Prostate gland (tissue), 2 donors: ENCODE measurements around the gene ARHGEF28.

Experiments
- POLR2A ChIP-seq: fragments of 450-650 bp; IDR thresholded peaks from one replicate; pipeline ENCODE4 v1.6.1; 2016; ENCODE audit warnings: antibody characterized with exemption, mild to moderate bottlenecking
- TF ChIP-seq, protein P1 (sequence below), 4 experiments: fragments of 200-600 bp in 2 of 4; fragments of 450-650 bp in 2 of 4; sonication (generic) in 2 of 4; IDR thresholded peaks; 1 replicate in 3 of 4; 2 replicates in 1 of 4; pipeline ENCODE4 v1.5.1; 2016 to 2019; ENCODE audit warnings: antibody characterized with exemption in 4 of 4, mild to moderate bottlenecking in 2 of 4, moderate library complexity in 2 of 4

- TF ChIP-seq POLR2A: no peak
- TF ChIP-seq, protein P1, sequence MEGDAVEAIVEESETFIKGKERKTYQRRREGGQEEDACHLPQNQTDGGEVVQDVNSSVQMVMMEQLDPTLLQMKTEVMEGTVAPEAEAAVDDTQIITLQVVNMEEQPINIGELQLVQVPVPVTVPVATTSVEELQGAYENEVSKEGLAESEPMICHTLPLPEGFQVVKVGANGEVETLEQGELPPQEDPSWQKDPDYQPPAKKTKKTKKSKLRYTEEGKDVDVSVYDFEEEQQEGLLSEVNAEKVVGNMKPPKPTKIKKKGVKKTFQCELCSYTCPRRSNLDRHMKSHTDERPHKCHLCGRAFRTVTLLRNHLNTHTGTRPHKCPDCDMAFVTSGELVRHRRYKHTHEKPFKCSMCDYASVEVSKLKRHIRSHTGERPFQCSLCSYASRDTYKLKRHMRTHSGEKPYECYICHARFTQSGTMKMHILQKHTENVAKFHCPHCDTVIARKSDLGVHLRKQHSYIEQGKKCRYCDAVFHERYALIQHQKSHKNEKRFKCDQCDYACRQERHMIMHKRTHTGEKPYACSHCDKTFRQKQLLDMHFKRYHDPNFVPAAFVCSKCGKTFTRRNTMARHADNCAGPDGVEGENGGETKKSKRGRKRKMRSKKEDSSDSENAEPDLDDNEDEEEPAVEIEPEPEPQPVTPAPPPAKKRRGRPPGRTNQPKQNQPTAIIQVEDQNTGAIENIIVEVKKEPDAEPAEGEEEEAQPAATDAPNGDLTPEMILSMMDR (IDR thresholded peaks at IDR 0.05): no peak
These were observed 140.9 kb downstream of the ARHGEF28 start for GRCh38 chr5:73766902-73767301.
